B cell (primary cell): ENCODE results near the gene TMEM260.
A peak's percentile ranks its signal among the peaks of the same experiment; 100 is the strongest.

Experiments used
- EZH2 ChIP-seq: IDR thresholded peaks from 2 replicates; pipeline ENCODE4 v1.6.1; 2012; ENCODE audit warnings: borderline replicate concordance, low read depth, mild to moderate bottlenecking, moderate library complexity, low read length; ENCODE audit not compliant: insufficient read depth, poor library complexity, severe bottlenecking
- TF ChIP-seq, protein P1 (sequence below): fragments of 200-600 bp; IDR thresholded peaks from one replicate; pipeline ENCODE4 v1.8.0; 2022; ENCODE audit warnings: antibody characterized with exemption, mild to moderate bottlenecking

DNA sequence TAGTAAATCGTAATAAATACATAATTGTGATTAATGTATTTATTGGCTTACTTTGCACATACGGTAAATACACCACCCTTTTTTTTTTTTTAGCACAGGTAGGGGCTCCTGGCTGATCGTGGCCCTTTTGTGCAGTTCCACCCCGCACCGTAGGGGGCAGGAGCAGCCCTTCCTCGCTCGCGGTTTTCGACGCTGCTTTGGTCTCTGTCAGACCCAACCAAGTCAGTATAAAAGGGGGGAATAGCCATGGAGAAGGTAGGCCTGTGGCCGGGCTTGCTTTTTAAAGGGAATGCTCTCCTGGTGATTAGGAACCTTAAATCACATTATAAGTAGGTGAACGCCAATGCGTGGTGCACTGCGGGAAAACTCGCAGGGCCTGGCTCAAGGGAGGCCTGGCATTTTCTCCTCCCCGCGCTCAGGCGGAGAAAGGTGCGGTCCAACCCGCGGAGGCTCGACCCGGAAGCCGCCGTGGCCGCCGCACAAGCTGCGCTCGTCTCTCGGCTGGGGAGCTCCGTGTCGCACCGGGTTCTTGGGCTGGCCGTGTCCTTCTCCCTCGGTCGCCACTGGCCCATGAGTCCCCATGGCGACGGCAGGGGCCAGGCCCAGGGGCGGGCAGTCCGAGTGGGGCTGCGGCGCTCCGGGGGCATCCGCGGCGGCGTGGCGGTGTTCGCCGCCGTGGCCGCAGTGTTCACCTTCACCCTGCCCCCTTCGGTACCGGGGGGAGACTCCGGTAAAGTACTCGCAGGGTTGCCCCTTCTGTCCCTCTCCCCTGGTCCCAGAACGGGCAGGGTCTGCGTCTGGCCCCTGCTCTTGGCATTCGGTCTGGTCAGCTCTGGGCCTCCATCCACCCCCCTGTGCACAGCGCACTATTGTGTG, at the start of gene TMEM260:
- TF ChIP-seq, protein P1, sequence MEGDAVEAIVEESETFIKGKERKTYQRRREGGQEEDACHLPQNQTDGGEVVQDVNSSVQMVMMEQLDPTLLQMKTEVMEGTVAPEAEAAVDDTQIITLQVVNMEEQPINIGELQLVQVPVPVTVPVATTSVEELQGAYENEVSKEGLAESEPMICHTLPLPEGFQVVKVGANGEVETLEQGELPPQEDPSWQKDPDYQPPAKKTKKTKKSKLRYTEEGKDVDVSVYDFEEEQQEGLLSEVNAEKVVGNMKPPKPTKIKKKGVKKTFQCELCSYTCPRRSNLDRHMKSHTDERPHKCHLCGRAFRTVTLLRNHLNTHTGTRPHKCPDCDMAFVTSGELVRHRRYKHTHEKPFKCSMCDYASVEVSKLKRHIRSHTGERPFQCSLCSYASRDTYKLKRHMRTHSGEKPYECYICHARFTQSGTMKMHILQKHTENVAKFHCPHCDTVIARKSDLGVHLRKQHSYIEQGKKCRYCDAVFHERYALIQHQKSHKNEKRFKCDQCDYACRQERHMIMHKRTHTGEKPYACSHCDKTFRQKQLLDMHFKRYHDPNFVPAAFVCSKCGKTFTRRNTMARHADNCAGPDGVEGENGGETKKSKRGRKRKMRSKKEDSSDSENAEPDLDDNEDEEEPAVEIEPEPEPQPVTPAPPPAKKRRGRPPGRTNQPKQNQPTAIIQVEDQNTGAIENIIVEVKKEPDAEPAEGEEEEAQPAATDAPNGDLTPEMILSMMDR, result peak; percentile 97
- TF ChIP-seq EZH2, result no peak
